Measurements from ENCODE around the gene LMLN. TPM values are rescaled to one million over a fixed set of nuclear protein-coding genes. Genes with fewer than 3 reads are reported as not detected.

LMLN gene
- total and polyA plus RNA-seq, 2 of the 8 experiments (the other 6 are each of a cell fraction or from before 2014, with no cell fraction given): 3.9 to 5.0 TPM

DNA sequence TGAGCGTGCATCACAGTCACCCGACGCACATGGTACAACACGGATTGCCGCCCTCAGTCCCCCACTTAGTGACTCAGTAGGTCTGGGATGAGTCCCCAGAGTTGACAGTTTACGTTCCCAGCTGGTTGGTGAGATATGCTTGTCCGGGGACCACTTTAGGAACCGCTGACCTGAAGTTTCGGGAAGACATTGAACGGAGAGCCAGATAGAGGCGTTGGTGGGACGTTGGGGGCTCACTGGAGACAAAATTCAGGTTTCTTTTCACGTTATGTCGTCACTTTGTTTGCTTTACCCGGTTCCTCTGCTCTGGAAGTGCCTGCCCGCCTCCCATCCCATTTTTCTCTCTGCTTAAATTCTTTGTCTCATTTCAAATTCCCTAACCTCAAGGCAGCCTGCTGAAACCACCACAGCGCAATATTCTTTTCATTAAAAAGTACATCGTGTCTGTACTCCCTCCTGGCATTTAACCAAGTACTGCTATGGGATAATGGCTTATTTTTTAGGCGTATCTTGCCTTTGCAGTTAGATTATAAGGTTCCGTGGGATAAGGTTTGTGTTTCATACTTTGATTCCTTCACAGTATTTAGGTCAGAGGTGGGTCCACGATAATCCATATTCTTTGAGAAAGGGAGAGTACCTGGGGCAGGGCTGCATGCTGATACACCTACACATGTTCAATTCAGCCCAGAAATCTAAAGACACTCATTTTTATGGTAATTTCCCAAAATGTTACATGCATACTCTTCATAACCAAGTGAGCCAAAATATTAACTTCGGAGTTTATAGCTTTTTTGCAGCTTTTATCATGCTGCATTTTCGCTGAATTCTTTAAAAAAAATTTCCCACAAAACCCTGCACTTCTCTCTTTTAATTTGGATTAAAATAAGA is 921 bp downstream of the LMLN start:
- Histone ChIP-seq H3K79me1 (ENCODE audit: low read depth, low read length) (no peaks in the 10 kb centered on the region), H3K4me1 (replicated peaks in 1 of 4; ENCODE audit: control insufficient read depth in 3 of 4, insufficient read depth in 4 of 4, low read length in 3 of 4) (peaks cover 0 to 3% (median under 1%) of the 10 kb centered on the region in 4 experiments; a peak in 4 of 7 replicates), H3K4me3 (ENCODE audit: extremely low read depth in 1 of 4, insufficient read depth in 2 of 4, low read depth in 3 of 4, low read length in 4 of 4) (peak overlapping the region; percentile 57 to 85 (median 78)), H4K8ac (ENCODE audit: extremely low read depth, insufficient read depth, low read length) (peak overlapping the region; percentile 35; the same call in 1 of the 2 replicates), H2AFZ (ENCODE audit: low read length) (peak overlapping the region; percentile 97), H2BK12ac (ENCODE audit: low read depth, low read length) (peak overlapping the region; percentile 6; the same call in 1 of the 2 replicates), H2BK20ac (ENCODE audit: low read length) (no peak overlapping the region), H2BK15ac (ENCODE audit: low read length) (no peak overlapping the region), H3K27ac (ENCODE audit: low read depth, low read length) (peak overlapping the region; percentile 47; the same call in 1 of the 2 replicates), H2AK5ac (ENCODE audit: low read depth, low read length) (no peak overlapping the region), H2BK120ac (replicated peaks; ENCODE audit: low read depth, low read length) (no peak overlapping the region), H3K9ac (replicated peaks in 1 of 4; ENCODE audit: extremely low read depth in 1 of 4, low read depth in 3 of 4, low read length in 3 of 4) (peak overlapping the region; percentile 14 to 76 (median 75)), H2BK5ac (ENCODE audit: low read depth, low read length) (no peak overlapping the region), H3K23ac (ENCODE audit: insufficient read length) (no peak overlapping the region), H3K23me2 (ENCODE audit: low read depth, low read length) (peaks cover 9% of the 10 kb centered on the region), H4K5ac (ENCODE audit: insufficient read length, low read depth, low read length) (no peak overlapping the region), H3K79me2 (ENCODE audit: control insufficient read depth in 1 of 2, insufficient read depth in 2 of 2, low read length in 2 of 2) (no peaks in the 10 kb centered on the region), H4K91ac (replicated peaks; ENCODE audit: insufficient read length, low read length) (no peak overlapping the region), H4K20me1 (replicated peaks in 1 of 2; ENCODE audit: control insufficient read depth in 1 of 2, insufficient read depth in 2 of 2, low read length in 2 of 2) (peaks cover 2 to 4% of the 10 kb centered on the region in 2 experiments), H3K18ac (ENCODE audit: extremely low read depth, low read length) (no peak overlapping the region), H3K56ac (replicated peaks; ENCODE audit: insufficient read length, low read depth, low read length) (no peak overlapping the region), H3K4me2 (ENCODE audit: insufficient read depth in 1 of 2, low read depth in 2 of 2, low read length in 2 of 2) (peak overlapping the region; percentile 98 to 100), H3K27me3 (replicated peaks in 1 of 4; ENCODE audit: control insufficient read depth in 3 of 4, extremely low read depth in 1 of 4, insufficient read depth in 3 of 4, low read length in 3 of 4) (no peaks in the 10 kb centered on the region; a peak in 1 of 7 replicates), H3K9me3 (ENCODE audit: insufficient read depth in 2 of 2, low read depth in 1 of 2, low read length in 1 of 2) (no peaks in the 10 kb centered on the region), H3K4ac (replicated peaks; ENCODE audit: insufficient read length, low read depth, low read length) (no peak overlapping the region), H3K36me3 (ENCODE audit: control insufficient read depth in 2 of 4, insufficient read depth in 4 of 4, low read length in 3 of 4) (peaks cover 2 to 7% (median 3%) of the 10 kb centered on the region in 4 experiments; a peak in 5 of 8 replicates), H3K14ac (ENCODE audit: insufficient read length) (no peak overlapping the region)
- WGBS, 2 experiments (ENCODE audit: extremely low coverage in 1 of 2, insufficient coverage in 1 of 2, insufficient read length in 1 of 2, insufficient replicate concordance in 2 of 2, low coverage in 1 of 2, low lambda C conversion rate in 2 of 2, missing lambda C conversion rate in 1 of 2): 30% methylated on average over 23 of the region's 23 CpGs; no CpG with 5 or more reads in 1 of the 2 experiments
- FAIRE-seq (no peak), DNase-seq (ENCODE audit: low read depth in 1 of 2, low spot score in 2 of 2) (no peak)
- CTCF ChIA-PET (ENCODE audit: partially characterized antibody): interaction anchor here (1.0 to 1.5 kb wide), 2 partner anchors 35 to 119 kb away, joined by 3 to 5 read pairs; no protein-coding TSS in a partner anchor
- POLR2A ChIA-PET (ENCODE audit: partially characterized antibody): interaction anchor here (7.6 kb wide), 1 partner anchor 10 kb away, joined by 69 read pairs; the partner anchor contains the start of gene RPL35A
- TF ChIP-seq, protein P1, sequence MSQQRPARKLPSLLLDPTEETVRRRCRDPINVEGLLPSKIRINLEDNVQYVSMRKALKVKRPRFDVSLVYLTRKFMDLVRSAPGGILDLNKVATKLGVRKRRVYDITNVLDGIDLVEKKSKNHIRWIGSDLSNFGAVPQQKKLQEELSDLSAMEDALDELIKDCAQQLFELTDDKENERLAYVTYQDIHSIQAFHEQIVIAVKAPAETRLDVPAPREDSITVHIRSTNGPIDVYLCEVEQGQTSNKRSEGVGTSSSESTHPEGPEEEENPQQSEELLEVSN (IDR thresholded peaks at IDR 0.05): peak; percentile 94
- TF ChIP-seq SAP30 (IDR thresholded peaks at IDR 0.05; ENCODE audit: insufficient read depth, insufficient replicate concordance, low read length) (peak; percentile 40), BACH1 (IDR thresholded peaks at IDR 0.05; ENCODE audit: low read length) (no peak), EP300 (IDR thresholded peaks at IDR 0.05; ENCODE audit: borderline replicate concordance in 1 of 2, low read depth in 2 of 2, low read length in 2 of 2) (no peak), POLR2A (IDR thresholded peaks at IDR 0.05; ENCODE audit: control extremely low read depth in 1 of 2, low read depth in 2 of 2, low read length in 2 of 2) (peak in 1 of 2 experiments; percentile 26; a peak in 1 of 3 replicates), CEBPB (IDR thresholded peaks at IDR 0.05; ENCODE audit: low read depth, low read length) (no peak), GABPA (IDR thresholded peaks at IDR 0.05; ENCODE audit: borderline replicate concordance, insufficient read depth, low read length) (no peak)
- TF ChIP-seq, protein P2, sequence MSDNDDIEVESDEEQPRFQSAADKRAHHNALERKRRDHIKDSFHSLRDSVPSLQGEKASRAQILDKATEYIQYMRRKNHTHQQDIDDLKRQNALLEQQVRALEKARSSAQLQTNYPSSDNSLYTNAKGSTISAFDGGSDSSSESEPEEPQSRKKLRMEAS (IDR thresholded peaks at IDR 0.05): peak; percentile 91

All from H1 (cell line).